ENCODE measurements around the gene PLA2G15. TPM values are rescaled to one million over a fixed set of nuclear protein-coding genes. Genes with fewer than 3 reads are reported as not detected.

Gene PLA2G15
- total and polyA plus RNA-seq, 2 experiments from 2014 or later = 3.1 to 14.8 TPM

- peaks cover 9% of the 10 kb centered on the region; the same call in 1 of the 2 replicates for H3K27me3 ChIP-seq (ENCODE audit: insufficient read depth)
- no peak overlapping the region for H3K27ac ChIP-seq (ENCODE audit: low read depth)
- no peaks in the 10 kb centered on the region for H3K9me2 ChIP-seq (ENCODE audit: insufficient read depth)
- no peaks in the 10 kb centered on the region for H3K9me3 Mint-ChIP-seq
- peaks cover 27% of the 10 kb centered on the region for H3K27me3 Mint-ChIP-seq (ENCODE audit: insufficient read depth, low read depth, poor library complexity)
- no peak overlapping the region for H3K4me3 ChIP-seq
- no peaks in the 10 kb centered on the region; the same call in 1 of the 2 replicates for H3K4me1 ChIP-seq (ENCODE audit: insufficient read depth)
- no peaks in the 10 kb centered on the region for H4K20me1 ChIP-seq (replicated peaks; ENCODE audit: insufficient read depth)
- no peak overlapping the region for H3K27ac Mint-ChIP-seq
- no peak overlapping the region for H3K4me2 ChIP-seq
- no peaks in the 10 kb centered on the region for H3K36me3 ChIP-seq (ENCODE audit: insufficient read depth)
- H3K79me2 ChIP-seq (replicated peaks; ENCODE audit: insufficient read depth) = no peaks in the 10 kb centered on the region
- 0 out of 3 replicates have a peak, but pooled peaks cover 4% of the 10 kb centered on the region for H3K4me1 Mint-ChIP-seq
- H3K4me3 Mint-ChIP-seq = no peak overlapping the region
- H3K36me3 Mint-ChIP-seq (ENCODE audit: low read depth) = peaks cover 2% of the 10 kb centered on the region; the same call in 1 of the 3 replicates
- TF ChIP-seq JUNB (IDR thresholded peaks at IDR 0.05; ENCODE audit: unreplicated experiment) (no peak), EZH2phosphoT487 (IDR thresholded peaks at IDR 0.05; ENCODE audit: unreplicated experiment) (no peak), CTCF (conservative IDR thresholded peaks at IDR 0.05; ENCODE audit: low read depth in 2 of 2) (no peak), STAT1 (IDR thresholded peaks at IDR 0.05; ENCODE audit: unreplicated experiment) (no peak)
- no peak for DNase-seq (ENCODE audit: low spot score)
- H3F3A ChIP-seq (replicated peaks; ENCODE audit: low read depth) = no peaks in the 10 kb centered on the region
- no peak for ATAC-seq
- H2AFZ ChIP-seq = no peak overlapping the region
These were observed 2.8 kb downstream of the PLA2G15 start for GRCh38 chr16:68247932-68248331.

- H3K4me1 Mint-ChIP-seq = 0 out of 3 replicates have a peak, but pooled peaks cover 4% of the 10 kb centered on the region
- no peaks in the 10 kb centered on the region for H4K20me1 ChIP-seq (replicated peaks; ENCODE audit: insufficient read depth)
- no peak overlapping the region for H3K4me3 Mint-ChIP-seq
- ATAC-seq (no peak), DNase-seq (ENCODE audit: low spot score) (no peak)
- no peak overlapping the region for H3K27ac ChIP-seq (ENCODE audit: low read depth)
- no peak overlapping the region; the same call in 1 of the 2 replicates for H3K27ac Mint-ChIP-seq
- peaks cover 16% of the 10 kb centered on the region for H3K27me3 Mint-ChIP-seq (ENCODE audit: insufficient read depth, low read depth, poor library complexity)
- H3K9me3 Mint-ChIP-seq = no peaks in the 10 kb centered on the region
- H3K4me2 ChIP-seq = no peak overlapping the region
- H3K27me3 ChIP-seq (ENCODE audit: insufficient read depth) = peaks cover 2% of the 10 kb centered on the region; the same call in 1 of the 2 replicates
- H3F3A ChIP-seq (replicated peaks; ENCODE audit: low read depth) = no peaks in the 10 kb centered on the region
- H3K4me1 ChIP-seq (ENCODE audit: insufficient read depth) = no peaks in the 10 kb centered on the region; the same call in 1 of the 2 replicates
- no peaks in the 10 kb centered on the region for H3K79me2 ChIP-seq (replicated peaks; ENCODE audit: insufficient read depth)
- no peaks in the 10 kb centered on the region for H3K9me2 ChIP-seq (ENCODE audit: insufficient read depth)
- H3K36me3 ChIP-seq (ENCODE audit: insufficient read depth) = no peaks in the 10 kb centered on the region
- H3K4me3 ChIP-seq = no peak overlapping the region
- H3K36me3 Mint-ChIP-seq (ENCODE audit: low read depth) = peaks cover 2% of the 10 kb centered on the region; the same call in 1 of the 3 replicates
- no peak overlapping the region for H2AFZ ChIP-seq
- TF ChIP-seq ETS1 (IDR thresholded peaks at IDR 0.05) (no peak), ZNF114 (CRISPR knock-in tag; IDR thresholded peaks at IDR 0.05) (no peak), CTCF (conservative IDR thresholded peaks at IDR 0.05; ENCODE audit: low read depth in 2 of 2) (no peak), POLR2AphosphoS5 (IDR thresholded peaks at IDR 0.05; ENCODE audit: low read depth) (no peak), CREB1 (CRISPR knock-in tag; IDR thresholded peaks at IDR 0.05; ENCODE audit: low read depth) (no peak), EZH2 (IDR thresholded peaks at IDR 0.05; ENCODE audit: low read depth, unreplicated experiment) (no peak), STAT1 (IDR thresholded peaks at IDR 0.05; ENCODE audit: unreplicated experiment) (no peak), ZNF331 (CRISPR knock-in tag; IDR thresholded peaks at IDR 0.05; ENCODE audit: low read depth) (no peak), NANOG (IDR thresholded peaks at IDR 0.05; ENCODE audit: borderline replicate concordance) (no peak), REST (IDR thresholded peaks at IDR 0.05; ENCODE audit: unreplicated experiment) (no peak), JUNB (IDR thresholded peaks at IDR 0.05; ENCODE audit: unreplicated experiment) (no peak)
These were observed 4.2 kb downstream of the PLA2G15 start for GRCh38 chr16:68249371-68249770.

Measured in GM23338 (cell line).